ENCODE data around the gene MVP.

DNA sequence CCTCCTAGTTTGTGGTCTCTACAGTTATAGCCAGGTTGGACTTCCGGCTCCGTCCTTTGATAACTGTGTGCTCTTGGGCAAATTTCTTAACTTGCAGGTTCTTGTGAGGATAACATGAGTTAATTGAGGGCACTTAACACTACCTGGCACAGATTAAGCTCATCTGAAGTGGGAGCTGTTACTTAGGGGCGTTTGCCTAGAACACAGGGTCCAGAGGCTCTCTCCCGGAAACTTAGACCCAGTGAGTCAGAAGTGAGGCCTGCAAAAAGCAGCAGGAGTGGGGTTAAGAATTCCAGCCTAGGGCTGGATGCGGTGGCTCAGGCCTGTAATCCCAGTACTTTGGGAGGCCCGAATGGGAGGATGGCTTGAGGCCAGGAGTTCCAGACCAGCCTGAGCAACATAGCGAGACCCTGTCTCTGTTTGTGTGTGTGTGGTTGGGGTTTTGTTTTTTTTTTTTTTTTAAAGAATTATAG is 1.4 kb downstream of the MVP start:
- no peak for TF ChIP-seq POLR2A (IDR thresholded peaks at IDR 0.05)
- peak; percentile 41 for TF ChIP-seq POLR2AphosphoS5 (IDR thresholded peaks at IDR 0.05)
- no peak for TF ChIP-seq CTCF (IDR thresholded peaks at IDR 0.05)

All from gastroesophageal sphincter (tissue), 3 donors.